HUES6 (cell line): ENCODE results near the gene PADI2.

Experiments used
- H3K27ac ChIP-seq: 2 replicates; pipeline ENCODE4 v1.7.0; 2013; ENCODE audit warnings: low read depth, mild to moderate bottlenecking, low read length, inconsistent platforms
- H3K27me3 ChIP-seq: 2 replicates; pipeline ENCODE4 v1.6.1; 2013; ENCODE audit warnings: low read length; ENCODE audit not compliant: control insufficient read depth, insufficient read depth
- H3K36me3 ChIP-seq: 2 replicates; pipeline ENCODE4 v1.6.1; 2013; ENCODE audit warnings: low read length; ENCODE audit not compliant: control insufficient read depth, insufficient read depth
- H3K4me1 ChIP-seq: 2 replicates; pipeline ENCODE4 v1.6.1; 2013; ENCODE audit warnings: low read length; ENCODE audit not compliant: control insufficient read depth, insufficient read depth
- H3K4me3 ChIP-seq: 2 replicates; pipeline ENCODE4 v1.5.1; 2013; ENCODE audit warnings: low read depth, low read length
- H3K9ac ChIP-seq: one replicate; pipeline ENCODE4 v1.6.1; 2013; ENCODE audit warnings: mild to moderate bottlenecking, low read length
- H3K9me3 ChIP-seq: 2 replicates; pipeline ENCODE4 v1.6.1; 2013; ENCODE audit warnings: low read depth, low read length; ENCODE audit not compliant: control insufficient read depth, insufficient read depth

PADI2 gene

DNA sequence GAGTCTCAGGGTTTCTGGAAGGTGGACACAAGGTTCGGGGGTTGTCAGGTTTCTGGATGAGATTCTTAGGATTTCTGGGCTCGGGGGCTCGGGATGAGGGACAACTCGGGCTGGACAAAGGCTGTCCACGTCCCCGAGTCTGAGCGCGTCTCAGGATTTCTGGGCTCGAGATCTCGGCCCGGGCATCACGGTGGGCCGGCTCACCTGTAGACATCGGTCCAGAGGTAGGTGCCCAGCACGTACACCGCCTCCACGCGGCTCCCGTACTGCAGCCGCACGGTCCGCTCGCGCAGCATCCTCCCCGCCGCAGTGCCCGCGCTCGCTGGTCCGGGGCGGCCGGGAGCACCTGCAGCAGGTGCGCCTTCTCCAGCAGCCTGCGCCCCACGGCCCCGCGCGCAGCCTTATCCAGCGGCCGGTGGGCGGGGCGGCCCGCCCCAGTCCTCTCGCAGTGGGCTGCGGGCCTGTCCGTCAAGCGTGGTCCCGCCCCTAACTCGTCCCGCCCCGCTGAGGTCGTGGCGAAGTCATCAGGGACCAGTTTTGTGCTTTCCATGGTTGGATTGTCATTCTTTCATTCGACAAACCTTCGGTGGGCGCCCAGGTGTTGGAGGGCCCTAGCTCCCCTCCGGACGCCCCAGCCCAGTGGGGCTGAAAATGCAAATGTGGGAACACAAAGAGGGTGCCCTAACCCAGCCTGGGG lies at the start of gene PADI2:
Gene PADI2, minus strand, starts transcription at position 376 of the 697 bp plus-strand sequence. Its CDS starts 80 bp downstream, at position 296.
- Histone ChIP-seq H3K27ac (no peak within 1 kb of the TSS), H3K27me3 (peaks cover 57% of the 10 kb centered on the region), H3K4me1 (peaks cover 16% of the 10 kb centered on the region), H3K9ac (no peak within 1 kb of the TSS), H3K9me3 (no peaks in the 10 kb centered on the region), H3K4me3 (peak within 1 kb of the TSS; percentile 83), H3K36me3 (no peaks in the 10 kb centered on the region)

DNA sequence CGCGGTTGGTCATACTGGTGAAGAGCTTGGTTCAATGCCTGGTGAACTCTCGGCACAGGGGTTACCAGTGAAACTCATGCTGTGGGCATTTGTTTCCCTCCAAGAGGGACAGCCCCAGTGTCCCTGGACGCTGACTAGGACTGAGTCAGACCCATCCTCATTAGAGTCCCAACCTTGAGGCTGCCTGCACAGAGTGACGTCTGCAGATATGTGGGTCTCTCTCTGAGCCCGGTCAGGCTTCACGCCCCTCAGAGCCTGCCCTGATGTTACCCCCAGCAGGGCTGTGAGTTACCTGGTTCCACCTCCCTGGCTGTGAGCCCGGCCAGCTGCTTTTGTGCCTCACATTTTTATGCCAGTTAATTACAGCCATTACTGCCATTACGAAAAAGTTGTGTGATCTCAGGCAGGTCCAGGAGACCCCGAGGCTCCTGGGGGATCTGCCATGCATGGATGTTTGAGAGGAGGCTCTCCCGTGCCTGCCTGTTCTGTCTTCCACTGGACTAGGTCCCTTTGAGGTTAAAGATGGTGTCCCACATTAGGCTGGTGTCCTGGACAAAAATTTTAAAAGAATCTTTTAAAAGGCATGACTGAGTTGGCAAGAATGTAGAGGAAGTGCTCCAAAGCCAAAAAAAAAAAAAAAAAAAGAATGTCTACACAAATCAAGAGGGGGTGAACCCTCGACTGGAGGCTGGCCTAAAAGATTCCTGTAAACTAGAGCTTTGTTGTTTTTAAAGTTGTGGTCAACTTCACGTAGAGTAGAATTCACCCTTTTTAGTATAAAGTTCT lies 49.0 kb upstream of the PADI2 start:
- 0 out of 2 replicates have a peak, but pooled peaks cover under 1% of the 10 kb centered on the region for H3K9me3 ChIP-seq
- peaks cover 16% of the 10 kb centered on the region for H3K4me1 ChIP-seq
- H3K9ac ChIP-seq, result no peak overlapping the region
- H3K27me3 ChIP-seq, result peaks cover 43% of the 10 kb centered on the region
- no peaks in the 10 kb centered on the region for H3K36me3 ChIP-seq
- H3K27ac ChIP-seq, result no peak overlapping the region
- no peak overlapping the region for H3K4me3 ChIP-seq

DNA sequence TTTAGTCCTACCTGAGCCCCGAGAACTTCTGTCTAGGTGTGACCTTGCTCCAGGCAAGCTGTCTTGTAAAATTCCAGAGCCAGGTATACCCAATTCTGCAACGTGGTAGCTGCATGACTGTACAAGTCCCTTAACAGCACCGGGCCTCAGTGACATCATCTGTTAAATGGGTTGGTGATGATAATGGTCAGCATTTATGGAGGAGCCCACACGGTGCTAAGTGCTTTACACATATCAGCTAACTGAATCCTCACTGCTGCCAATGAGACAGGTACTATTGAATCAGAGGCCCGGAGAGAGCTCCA lies 48.5 kb upstream of the PADI2 start:
- H3K27ac ChIP-seq, result no peak overlapping the region
- H3K27me3 ChIP-seq, result peaks cover 42% of the 10 kb centered on the region
- H3K9ac ChIP-seq, result no peak overlapping the region

DNA sequence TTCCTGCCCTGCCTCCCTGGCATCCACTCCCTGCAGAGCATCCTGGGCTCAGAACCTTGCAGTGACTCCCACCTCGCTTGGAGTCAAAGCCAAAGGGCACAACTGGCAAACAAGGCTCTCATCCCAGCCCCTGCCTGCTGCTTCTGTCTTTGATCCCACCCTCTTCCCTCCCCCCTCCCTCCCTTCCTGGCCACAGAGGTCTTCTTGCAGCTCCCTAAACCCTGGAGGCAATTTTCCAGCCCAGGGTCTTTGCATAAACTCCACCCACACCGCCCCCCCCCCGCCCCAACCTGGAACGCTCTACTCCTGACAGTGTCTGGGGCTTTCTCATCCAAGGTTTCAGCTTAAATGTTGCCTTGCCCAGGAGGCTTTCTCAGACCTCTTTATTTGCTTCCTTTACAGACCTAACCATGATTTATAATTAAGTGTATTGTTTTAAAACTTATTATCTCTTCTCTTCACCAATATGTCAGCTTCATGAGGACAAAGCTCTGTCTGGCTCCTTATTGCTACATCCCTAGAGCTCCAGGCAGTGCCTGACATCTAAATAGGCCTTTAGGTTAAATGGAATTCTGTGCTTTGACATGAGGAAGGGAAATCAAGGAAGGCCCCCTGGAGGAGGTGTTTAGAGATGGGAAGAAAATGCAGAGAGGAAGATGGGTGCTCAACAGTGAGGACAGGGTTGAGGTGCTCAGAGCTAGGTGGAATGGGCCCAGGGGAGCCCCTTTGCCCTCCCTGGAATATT lies 48.0 kb upstream of the PADI2 start:
- Histone ChIP-seq H3K36me3 (no peaks in the 10 kb centered on the region), H3K9me3 (no peaks in the 10 kb centered on the region), H3K27me3 (peaks cover 42% of the 10 kb centered on the region), H3K9ac (no peak overlapping the region), H3K27ac (no peak overlapping the region), H3K4me3 (no peak overlapping the region), H3K4me1 (peaks cover 16% of the 10 kb centered on the region)

More for the DNA sequence above, 48.5 kb upstream of the PADI2 start:
- Histone ChIP-seq H3K9me3 (no peaks in the 10 kb centered on the region), H3K4me1 (peaks cover 16% of the 10 kb centered on the region), H3K4me3 (no peak overlapping the region), H3K36me3 (no peaks in the 10 kb centered on the region)

DNA sequence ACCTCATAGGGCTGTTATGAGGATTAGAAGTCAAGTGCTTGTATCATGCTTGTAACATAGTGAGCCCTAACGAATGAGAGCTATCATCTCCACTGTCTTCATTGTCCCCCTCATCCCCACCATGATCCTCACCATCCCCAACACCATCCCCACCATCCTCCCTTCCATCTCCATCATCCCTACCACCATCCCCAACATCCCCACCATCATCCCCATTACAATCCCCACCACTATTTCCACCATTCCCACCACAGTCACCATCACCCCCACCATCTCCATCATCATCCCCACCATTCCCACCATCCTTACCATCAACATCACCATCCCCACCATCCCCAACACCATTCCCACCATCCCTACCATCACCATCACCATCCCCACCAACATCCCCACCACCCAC lies 46.6 kb upstream of the PADI2 start:
- peaks cover 42% of the 10 kb centered on the region for H3K27me3 ChIP-seq
- no peak overlapping the region for H3K4me3 ChIP-seq
- no peaks in the 10 kb centered on the region for H3K9me3 ChIP-seq
- H3K27ac ChIP-seq, result no peak overlapping the region
- H3K9ac ChIP-seq, result no peak overlapping the region
- peaks cover 20% of the 10 kb centered on the region for H3K4me1 ChIP-seq
- H3K36me3 ChIP-seq, result no peaks in the 10 kb centered on the region

DNA sequence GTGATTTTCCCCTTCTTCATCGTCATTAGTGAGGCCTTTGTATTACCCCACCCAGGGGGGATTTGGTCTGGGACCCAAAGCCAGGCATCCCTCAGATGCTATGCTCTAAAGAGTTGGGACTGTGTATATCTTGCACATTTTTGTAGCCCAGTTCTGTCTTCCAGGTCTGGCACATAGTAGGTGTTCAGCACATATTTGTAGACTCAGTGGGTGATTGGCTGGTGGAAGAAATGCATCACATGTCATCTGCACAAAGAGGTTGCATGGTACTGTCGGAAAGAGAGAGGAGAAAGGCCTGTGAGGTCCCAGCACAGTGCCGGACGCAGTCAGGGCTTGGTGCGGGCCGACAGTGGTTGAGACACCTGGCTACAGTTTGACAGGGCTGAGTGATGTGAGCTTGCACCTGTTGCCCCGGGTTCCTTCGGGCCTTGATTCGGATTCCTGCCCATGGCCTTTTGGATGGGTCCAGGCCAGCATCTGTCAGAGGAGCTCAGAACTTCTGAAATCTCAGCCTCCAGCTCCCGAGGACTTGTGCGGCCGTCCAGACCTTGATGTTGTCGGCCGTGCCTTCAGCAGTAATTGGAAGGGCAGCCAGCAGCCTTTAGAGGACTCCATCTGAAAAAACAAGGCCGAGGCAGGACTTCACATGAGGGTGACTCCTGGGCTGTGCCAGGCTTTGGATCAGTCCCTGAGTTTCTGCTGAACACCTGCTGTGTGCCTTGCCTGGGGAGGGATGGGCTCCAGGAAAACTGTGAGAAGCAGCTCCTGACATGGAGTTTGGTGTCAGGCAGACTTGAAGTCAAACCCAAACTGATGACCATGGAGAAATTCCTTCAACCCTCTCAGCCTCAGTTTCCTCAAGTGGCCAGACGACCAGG lies 44.8 kb upstream of the PADI2 start:
- no peak overlapping the region for H3K27ac ChIP-seq
- H3K9ac ChIP-seq, result no peak overlapping the region
- no peak overlapping the region for H3K4me3 ChIP-seq
- H3K27me3 ChIP-seq, result peaks cover 42% of the 10 kb centered on the region
- H3K4me1 ChIP-seq, result peaks cover 25% of the 10 kb centered on the region
- H3K9me3 ChIP-seq, result no peaks in the 10 kb centered on the region
- H3K36me3 ChIP-seq, result no peaks in the 10 kb centered on the region

DNA sequence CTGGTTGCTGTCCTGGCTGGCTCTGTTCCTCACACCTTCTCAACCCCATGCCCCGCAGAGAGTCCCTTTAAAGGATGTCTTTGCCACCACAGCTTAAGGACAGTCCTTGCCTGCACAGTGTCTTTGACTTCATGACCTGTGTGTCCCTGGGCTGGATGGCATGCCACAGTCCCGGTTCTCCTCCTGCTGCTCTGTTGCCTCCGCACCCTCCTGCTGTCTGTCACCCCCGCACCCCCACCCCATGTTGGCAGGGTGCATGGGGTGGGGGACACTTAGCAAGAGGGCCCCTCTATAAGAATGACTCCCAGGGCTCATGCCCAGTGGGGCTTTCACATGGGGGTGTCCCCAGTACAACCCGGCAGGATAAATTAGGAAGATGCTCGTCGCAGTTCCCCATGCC lies 44.1 kb upstream of the PADI2 start:
- peaks cover 41% of the 10 kb centered on the region for H3K27me3 ChIP-seq
- H3K27ac ChIP-seq, result no peak overlapping the region
- peaks cover 25% of the 10 kb centered on the region for H3K4me1 ChIP-seq
- no peaks in the 10 kb centered on the region for H3K9me3 ChIP-seq
- no peak overlapping the region for H3K4me3 ChIP-seq
- no peaks in the 10 kb centered on the region for H3K36me3 ChIP-seq
- no peak overlapping the region for H3K9ac ChIP-seq

DNA sequence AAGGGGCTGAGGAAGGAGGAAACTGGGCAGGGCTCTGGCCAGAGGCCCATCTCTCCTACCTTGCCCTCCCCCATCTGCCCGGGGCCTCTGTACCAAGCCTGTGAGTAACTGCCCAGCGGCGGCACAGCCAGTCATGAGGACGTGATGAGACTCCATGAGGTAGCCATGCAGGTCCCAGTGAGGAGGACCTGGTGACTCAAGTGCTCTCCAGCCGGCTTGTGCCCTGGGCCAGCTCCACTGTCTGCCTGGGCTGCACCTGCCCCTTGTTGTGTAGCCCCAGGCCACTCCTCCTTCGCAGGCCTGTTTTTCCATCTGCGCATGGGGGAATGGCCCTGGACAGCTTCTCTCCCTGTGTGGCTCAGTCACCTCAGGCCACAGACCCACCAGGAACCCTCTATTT lies 43.7 kb upstream of the PADI2 start:
- Histone ChIP-seq H3K9ac (no peak overlapping the region), H3K9me3 (no peaks in the 10 kb centered on the region), H3K4me3 (no peak overlapping the region), H3K36me3 (no peaks in the 10 kb centered on the region), H3K4me1 (peaks cover 20% of the 10 kb centered on the region), H3K27ac (no peak overlapping the region), H3K27me3 (peaks cover 37% of the 10 kb centered on the region)

DNA sequence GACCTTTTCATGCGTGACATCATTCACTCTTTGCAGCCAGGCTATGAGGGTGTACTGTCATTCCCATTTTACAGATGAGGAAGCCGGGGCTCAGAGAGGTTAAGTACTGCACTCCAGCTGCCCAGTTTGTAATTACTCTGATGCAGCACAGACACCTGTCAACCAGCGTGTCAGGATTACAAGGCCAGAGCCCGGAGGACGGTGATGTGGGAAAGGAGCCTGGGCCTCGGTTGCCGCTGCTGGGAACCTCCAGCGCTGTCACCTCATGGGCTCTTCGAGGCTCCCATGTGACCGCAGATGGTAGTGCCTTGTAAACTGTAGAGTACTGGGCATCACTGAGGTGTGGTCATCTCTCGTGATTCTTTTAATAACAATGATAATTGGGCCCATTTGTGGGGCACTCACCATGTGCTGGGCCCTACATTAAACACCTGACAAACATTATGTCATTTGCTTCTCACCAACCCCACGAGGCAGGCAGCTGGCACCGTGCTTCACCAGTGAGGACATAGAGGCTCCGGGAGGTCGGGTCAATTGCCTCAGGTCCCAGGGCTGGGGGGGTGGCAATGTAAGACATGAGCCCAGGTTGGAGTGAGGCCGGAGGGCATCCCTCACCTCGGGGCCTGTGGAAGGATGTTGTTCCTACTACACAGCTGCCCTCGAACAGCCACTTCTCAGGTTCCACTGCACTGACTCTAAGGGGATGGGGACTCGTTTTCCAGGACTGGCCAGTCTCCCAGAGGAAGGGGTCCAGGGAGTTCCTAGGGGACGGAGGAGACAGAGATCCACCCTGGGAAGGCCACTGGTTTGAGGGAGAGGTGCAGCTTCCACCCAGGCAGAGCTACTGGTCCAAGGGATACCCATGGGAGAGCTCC lies 42.9 kb upstream of the PADI2 start:
- no peak overlapping the region for H3K27ac ChIP-seq
- no peaks in the 10 kb centered on the region for H3K36me3 ChIP-seq
- peaks cover 31% of the 10 kb centered on the region for H3K27me3 ChIP-seq
- H3K9ac ChIP-seq, result no peak overlapping the region
- peaks cover 5% of the 10 kb centered on the region; the same call in 1 of the 2 replicates for H3K9me3 ChIP-seq
- peaks cover 15% of the 10 kb centered on the region for H3K4me1 ChIP-seq
- H3K4me3 ChIP-seq, result no peak overlapping the region
